Measurements from ENCODE around the gene GID4.
"Not testable (repeated sequence)": the region's sequence is repeated elsewhere in the genome, so short reads cannot be mapped to it uniquely, and the experiment has no call there.

GRCh38 chr17:17995887-17996286 is 43.3 kb upstream of the GID4 start:
- TF ChIP-seq CTCF (IDR thresholded peaks at IDR 0.05; ENCODE audit: borderline replicate concordance, extremely low read depth, low read length, poor library complexity, severe bottlenecking); EZH2 (IDR thresholded peaks at IDR 0.05; ENCODE audit: borderline replicate concordance, low read depth, low read length, severe bottlenecking): not testable (repeated sequence)

Data from DND-41 (cell line).